GM12872 (cell line): ENCODE data around the gene NRIP1.

Experiments used
- TF ChIP-seq, protein P1 (sequence below): IDR thresholded peaks from 3 replicates; pipeline ENCODE4 v1.5.1; 2011; ENCODE audit warnings: low read depth, mild to moderate bottlenecking, low read length, moderate library complexity; ENCODE audit not compliant: insufficient read depth

Gene NRIP1

DNA sequence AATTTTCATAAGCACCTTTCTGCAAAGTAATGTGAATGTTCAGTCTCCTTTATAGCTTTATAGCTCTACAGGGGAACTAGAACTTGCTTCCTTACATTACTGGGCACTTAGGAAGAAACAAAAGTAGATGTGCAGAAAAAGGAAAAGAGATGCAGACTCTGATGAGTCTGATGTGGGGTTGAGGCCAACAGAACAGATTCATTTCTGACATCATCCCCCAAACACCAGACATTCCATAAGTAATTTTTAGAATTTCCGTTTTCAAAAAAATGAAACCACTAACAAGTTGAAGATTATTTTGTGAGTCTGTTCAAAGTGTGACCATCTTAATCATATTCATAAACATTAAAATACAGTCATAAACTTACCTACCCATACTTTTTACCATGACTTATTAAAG lies 96.0 kb downstream of the NRIP1 start:
- TF ChIP-seq, protein P1, sequence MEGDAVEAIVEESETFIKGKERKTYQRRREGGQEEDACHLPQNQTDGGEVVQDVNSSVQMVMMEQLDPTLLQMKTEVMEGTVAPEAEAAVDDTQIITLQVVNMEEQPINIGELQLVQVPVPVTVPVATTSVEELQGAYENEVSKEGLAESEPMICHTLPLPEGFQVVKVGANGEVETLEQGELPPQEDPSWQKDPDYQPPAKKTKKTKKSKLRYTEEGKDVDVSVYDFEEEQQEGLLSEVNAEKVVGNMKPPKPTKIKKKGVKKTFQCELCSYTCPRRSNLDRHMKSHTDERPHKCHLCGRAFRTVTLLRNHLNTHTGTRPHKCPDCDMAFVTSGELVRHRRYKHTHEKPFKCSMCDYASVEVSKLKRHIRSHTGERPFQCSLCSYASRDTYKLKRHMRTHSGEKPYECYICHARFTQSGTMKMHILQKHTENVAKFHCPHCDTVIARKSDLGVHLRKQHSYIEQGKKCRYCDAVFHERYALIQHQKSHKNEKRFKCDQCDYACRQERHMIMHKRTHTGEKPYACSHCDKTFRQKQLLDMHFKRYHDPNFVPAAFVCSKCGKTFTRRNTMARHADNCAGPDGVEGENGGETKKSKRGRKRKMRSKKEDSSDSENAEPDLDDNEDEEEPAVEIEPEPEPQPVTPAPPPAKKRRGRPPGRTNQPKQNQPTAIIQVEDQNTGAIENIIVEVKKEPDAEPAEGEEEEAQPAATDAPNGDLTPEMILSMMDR, result no peak

DNA sequence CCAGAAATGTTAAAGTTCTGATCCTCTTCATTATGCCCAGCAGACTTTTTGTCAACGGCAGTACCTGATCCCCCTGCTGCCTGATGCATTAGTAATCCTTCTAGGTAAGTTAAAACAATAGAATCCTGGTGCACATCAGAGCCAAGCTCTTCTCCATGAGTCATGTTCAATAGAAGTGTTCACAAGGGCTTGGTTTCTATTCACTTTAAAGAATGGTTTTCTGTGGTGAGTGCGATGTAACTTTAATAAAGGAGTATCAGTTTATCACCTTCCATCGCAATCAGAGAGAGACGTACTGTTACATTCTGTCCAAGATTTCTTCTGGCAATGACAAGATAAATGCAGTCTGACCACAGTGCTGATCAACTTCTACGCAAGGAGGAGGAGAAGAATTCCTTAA lies 96.8 kb downstream of the NRIP1 start:
- TF ChIP-seq, protein P1, result no peak

DNA sequence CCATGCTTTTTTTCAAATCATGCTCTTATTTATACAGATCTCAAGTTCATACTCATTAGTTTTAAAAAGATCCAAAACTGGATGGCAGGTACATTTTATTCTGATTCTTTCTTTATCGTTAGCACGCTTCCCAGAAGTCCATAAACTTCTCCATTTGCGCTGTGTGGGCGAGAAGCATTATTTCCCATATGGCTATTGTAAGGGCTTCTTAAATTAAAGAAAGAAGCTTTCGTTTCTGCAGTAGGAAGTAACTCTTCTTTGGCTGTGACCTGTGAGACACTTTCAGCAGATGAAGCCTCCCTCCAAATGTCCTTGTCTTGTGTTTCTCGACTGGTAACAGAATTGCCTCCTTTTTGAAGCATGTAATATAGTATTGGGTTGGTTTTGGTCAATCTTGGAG lies 100.2 kb downstream of the NRIP1 start:
- TF ChIP-seq, protein P1, result no peak

DNA sequence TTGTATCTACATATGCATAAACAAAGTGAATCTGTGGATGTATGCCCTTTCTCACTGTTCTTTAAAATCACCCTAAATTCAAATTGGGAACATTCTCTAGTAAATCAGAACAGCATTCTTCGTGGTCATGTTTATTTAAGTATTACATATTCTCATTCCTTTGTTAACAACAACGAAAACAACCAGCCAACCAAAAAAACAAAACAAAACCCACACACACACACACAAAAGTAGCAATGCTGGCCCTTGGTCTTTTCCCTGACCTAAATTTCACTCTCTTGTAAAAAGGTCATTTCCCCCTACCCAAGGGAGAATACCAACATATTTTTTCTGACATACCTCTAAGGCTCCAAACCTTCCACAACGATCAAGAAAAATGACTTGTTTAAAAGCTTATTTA lies 102.6 kb downstream of the NRIP1 start:
- TF ChIP-seq, protein P1, result no peak

DNA sequence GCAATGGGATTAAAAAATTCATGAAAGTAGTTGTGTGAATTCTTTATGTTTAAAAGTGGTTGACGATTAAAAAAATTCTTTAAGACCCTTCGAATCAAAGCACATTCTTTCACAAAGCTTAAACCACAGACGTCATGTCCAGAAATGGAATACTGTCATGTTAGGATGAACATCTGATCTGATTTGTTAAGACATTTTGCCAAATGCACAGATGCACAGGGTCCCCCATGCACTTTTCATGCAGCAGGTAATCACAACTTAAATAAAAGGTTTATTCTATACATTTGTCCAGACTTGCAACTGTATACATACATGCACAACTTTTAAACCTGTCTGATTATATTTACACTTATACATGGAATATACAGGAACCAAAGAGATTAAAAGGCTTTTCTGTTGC lies 103.3 kb downstream of the NRIP1 start:
- TF ChIP-seq, protein P1, result no peak

DNA sequence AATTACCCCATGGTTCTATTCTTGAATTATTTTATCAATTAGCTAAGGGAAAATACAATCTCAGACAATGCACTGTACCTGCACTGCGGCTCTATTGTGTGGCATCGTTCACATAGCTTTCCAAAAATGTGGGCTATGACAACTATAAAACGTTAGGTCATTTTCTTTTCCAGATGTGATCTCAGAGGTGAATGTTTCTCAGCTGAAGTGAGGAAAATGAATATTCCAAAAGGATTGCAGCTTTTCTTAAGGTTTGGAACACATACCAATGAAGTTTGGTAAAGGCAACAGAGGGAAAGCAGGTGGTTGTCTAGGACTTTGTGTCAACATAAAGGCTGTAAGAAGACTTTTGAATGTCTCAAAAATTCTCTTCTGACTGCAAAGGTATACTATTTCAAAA lies 105.5 kb downstream of the NRIP1 start:
- TF ChIP-seq, protein P1, result no peak

DNA sequence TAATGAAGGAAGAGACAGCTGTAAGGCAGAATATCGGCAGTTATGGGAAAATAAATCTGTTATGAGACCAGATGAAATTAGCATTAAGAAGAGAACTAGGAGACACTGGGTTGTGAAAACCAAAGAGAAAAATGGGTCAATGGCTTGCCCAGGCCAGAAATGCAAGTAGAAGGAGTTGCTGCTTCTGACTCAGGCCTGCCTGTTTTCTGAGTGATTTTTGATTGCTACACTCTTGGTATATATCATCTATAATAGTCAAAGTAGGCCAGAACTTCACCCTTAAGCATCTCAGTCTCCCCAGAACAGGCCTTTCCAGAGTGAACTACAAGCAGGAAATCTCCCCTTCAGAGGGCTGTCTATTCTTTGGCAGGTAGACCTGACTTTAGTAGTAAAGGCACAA lies 107.0 kb downstream of the NRIP1 start:
- TF ChIP-seq, protein P1, result no peak

DNA sequence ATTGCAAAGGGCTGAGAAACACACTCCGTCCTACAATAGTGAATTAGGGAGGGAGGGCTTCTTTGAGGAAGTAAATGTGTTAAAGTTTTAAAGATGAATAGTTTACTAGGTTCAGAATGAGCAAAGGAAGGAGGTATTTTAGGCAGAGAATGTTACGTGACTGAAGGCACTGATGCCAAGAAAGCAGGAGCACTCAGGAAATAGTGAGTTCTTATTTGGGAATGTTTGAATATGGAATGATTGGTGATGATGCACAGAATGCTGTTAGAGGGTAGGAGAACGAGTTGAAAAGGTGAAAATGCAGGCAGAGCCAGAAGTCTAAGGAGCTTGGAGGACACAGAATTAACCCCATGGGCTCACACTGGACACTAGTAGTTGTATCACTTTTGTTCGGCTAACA lies 108.0 kb downstream of the NRIP1 start:
- TF ChIP-seq, protein P1, result no peak
